Parathyroid adenoma (tissue), 2 donors: ENCODE data around the gene UCHL3.

Experiments used
- H2AFZ ChIP-seq: fragments of 300-600 bp; sonication (generic); one replicate; pipeline ENCODE4 v1.7.0; 2017; ENCODE audit warnings: antibody characterized with exemption, mild to moderate bottlenecking
- H3K27ac ChIP-seq: fragments of 300-600 bp; sonication (generic); one replicate; pipeline ENCODE4 v1.7.0; 2017
- H3K27me3 ChIP-seq: fragments of 300-600 bp; sonication (generic); one replicate; pipeline ENCODE4 v1.7.0; 2017; ENCODE audit warnings: low read length; ENCODE audit not compliant: control insufficient read depth, insufficient read depth
- H3K36me3 ChIP-seq: fragments of 300-600 bp; sonication (generic); one replicate; pipeline ENCODE4 v1.7.0; 2017; ENCODE audit warnings: low read length; ENCODE audit not compliant: control insufficient read depth, insufficient read depth
- H3K4me1 ChIP-seq: fragments of 300-600 bp; sonication (generic); one replicate; pipeline ENCODE4 v1.7.0; 2017; ENCODE audit warnings: control low read depth
- H3K4me2 ChIP-seq: fragments of 300-600 bp; sonication (generic); one replicate; pipeline ENCODE4 v1.7.0; 2017; ENCODE audit warnings: low read length
- H3K4me3 ChIP-seq: fragments of 300-600 bp; sonication (generic); one replicate; pipeline ENCODE4 v1.7.0; 2017; ENCODE audit warnings: low read depth, low read length
- H3K79me2 ChIP-seq: fragments of 300-600 bp; sonication (generic); one replicate; pipeline ENCODE4 v1.7.0; 2017; ENCODE audit warnings: control low read depth
- H3K9ac ChIP-seq: fragments of 300-600 bp; sonication (generic); one replicate; pipeline ENCODE4 v1.7.0; 2017; ENCODE audit warnings: mild to moderate bottlenecking
- H3K9me3 ChIP-seq: fragments of 300-600 bp; sonication (generic); one replicate; pipeline ENCODE4 v1.7.0; 2017; ENCODE audit warnings: low read length; ENCODE audit not compliant: control insufficient read depth
- TF ChIP-seq, protein P1 (sequence below): fragments of 300-600 bp; sonication (generic); IDR thresholded peaks from one replicate; pipeline ENCODE4 v1.7.0; 2017; ENCODE audit warnings: antibody characterized with exemption, mild to moderate bottlenecking
- donor health status: primary hyperparathyroidism.

The UCHL3 gene

DNA sequence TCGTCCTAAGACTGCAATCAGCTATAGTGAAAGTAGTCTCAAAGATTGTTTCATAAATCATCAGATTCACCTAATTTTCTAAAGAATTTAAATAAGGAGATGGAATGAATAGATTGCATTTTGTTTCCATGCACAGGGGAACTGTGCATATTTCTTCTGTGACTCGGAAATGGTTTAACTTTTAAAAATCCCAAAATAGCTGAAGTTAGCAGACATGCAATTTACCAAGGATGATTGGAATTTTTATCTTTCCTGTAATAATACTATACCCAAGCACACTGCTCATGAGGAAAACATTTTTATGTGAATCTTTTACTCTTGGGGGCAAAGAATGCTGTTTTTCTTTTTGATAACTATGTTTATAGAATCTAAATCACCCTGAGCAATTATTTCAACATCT is 71.6 kb downstream of the UCHL3 start:
- Histone ChIP-seq H2AFZ (no peak overlapping the region), H3K9me3 (no peaks in the 10 kb centered on the region), H3K4me1 (no peaks in the 10 kb centered on the region), H3K4me3 (no peak overlapping the region), H3K79me2 (no peaks in the 10 kb centered on the region), H3K9ac (no peak overlapping the region), H3K4me2 (no peak overlapping the region), H3K27me3 (no peaks in the 10 kb centered on the region), H3K36me3 (no peaks in the 10 kb centered on the region), H3K27ac (no peak overlapping the region)
- TF ChIP-seq, protein P1, sequence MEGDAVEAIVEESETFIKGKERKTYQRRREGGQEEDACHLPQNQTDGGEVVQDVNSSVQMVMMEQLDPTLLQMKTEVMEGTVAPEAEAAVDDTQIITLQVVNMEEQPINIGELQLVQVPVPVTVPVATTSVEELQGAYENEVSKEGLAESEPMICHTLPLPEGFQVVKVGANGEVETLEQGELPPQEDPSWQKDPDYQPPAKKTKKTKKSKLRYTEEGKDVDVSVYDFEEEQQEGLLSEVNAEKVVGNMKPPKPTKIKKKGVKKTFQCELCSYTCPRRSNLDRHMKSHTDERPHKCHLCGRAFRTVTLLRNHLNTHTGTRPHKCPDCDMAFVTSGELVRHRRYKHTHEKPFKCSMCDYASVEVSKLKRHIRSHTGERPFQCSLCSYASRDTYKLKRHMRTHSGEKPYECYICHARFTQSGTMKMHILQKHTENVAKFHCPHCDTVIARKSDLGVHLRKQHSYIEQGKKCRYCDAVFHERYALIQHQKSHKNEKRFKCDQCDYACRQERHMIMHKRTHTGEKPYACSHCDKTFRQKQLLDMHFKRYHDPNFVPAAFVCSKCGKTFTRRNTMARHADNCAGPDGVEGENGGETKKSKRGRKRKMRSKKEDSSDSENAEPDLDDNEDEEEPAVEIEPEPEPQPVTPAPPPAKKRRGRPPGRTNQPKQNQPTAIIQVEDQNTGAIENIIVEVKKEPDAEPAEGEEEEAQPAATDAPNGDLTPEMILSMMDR = no peak

DNA sequence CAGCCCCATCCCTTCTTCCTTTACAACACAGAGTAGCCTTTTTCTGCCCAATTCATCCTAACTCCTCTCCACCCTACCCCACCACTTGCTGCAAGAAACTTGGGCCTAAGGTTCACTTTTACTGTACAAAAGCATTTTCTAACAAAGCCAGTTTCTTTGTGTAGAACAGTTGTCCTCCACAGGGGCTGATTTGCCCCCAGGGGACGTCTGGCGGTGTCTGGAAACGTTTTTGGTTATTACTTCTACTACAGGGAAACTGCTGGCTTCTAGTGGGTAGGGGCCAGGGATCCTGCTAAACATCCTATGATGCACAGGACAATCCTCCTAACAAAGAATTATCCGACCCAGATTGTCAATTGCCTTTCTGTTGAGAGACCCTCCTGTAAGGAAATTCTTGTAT is 79.2 kb downstream of the UCHL3 start:
- Histone ChIP-seq H3K27me3 (no peaks in the 10 kb centered on the region), H2AFZ (no peak overlapping the region), H3K9me3 (no peaks in the 10 kb centered on the region), H3K4me2 (no peak overlapping the region), H3K9ac (no peak overlapping the region), H3K79me2 (no peaks in the 10 kb centered on the region), H3K36me3 (no peaks in the 10 kb centered on the region), H3K27ac (no peak overlapping the region), H3K4me3 (no peak overlapping the region), H3K4me1 (no peaks in the 10 kb centered on the region)
- TF ChIP-seq, protein P1 = no peak

DNA sequence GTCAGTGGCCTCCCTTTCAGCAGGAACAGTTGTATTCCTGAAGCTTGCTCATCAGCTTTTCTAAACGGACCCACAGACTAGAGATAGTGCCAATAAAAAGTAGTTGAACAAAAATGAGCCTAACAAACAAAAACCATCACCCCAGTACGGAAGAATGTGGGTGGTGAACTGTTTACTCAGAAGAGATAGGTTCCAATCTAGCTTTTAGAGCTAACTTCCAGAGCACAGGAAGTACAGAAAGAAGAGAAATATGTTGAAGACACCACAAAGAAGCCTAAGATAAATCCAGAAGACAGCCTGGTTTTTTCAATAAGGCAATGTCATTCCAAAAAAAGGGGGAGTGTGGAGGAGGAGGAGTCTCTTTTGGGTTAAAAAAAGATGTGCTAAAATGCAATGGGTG is 83.7 kb downstream of the UCHL3 start:
- Histone ChIP-seq H3K27ac (no peak overlapping the region), H3K9ac (no peak overlapping the region), H3K4me3 (no peak overlapping the region), H3K4me2 (no peak overlapping the region), H3K9me3 (no peaks in the 10 kb centered on the region), H3K79me2 (no peaks in the 10 kb centered on the region), H3K4me1 (no peaks in the 10 kb centered on the region), H3K36me3 (no peaks in the 10 kb centered on the region), H2AFZ (no peak overlapping the region), H3K27me3 (no peaks in the 10 kb centered on the region)
- TF ChIP-seq, protein P1 = no peak

DNA sequence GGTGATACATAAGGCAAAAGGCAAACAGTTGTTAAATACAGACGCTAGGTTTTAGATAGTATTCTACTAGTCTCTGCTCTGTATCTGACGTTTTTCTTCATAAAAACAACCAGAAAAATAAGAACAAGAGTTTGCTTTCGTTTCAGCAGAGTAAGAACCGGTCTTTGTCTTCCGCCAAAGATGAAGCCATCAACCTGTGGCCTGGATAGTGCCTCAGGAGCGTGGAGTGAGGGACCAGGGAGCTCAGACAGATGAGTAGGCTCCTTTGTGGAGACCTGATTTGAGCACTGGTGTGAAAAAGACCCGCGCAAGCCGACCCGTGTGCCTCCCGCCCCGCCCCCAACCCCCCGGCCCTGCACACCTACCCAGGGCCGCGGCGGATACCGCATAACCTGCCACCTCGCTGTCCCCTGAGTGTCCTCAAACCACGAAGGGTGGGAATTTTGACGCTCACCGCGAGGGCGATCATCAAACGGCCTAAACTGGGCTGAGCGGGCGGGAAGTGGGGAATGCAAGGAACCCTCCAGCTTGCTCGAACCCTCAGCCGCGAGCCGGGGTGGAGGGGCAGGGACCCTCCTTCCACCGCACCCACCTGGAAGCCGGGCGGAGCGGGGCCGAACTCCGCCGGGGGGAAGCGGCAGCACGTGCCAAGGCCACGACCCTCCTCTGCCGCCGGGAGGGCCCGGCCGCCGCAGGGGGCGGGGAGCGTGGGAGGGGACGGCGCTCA is 85.7 kb downstream of the UCHL3 start:
- H3K79me2 ChIP-seq = no peaks in the 10 kb centered on the region
- no peaks in the 10 kb centered on the region for H3K27me3 ChIP-seq
- no peak overlapping the region for H3K9ac ChIP-seq
- H3K4me3 ChIP-seq = peak overlapping the region; percentile 47
- H2AFZ ChIP-seq = peak overlapping the region; percentile 93
- H3K4me2 ChIP-seq = peak overlapping the region; percentile 69
- H3K4me1 ChIP-seq = no peaks in the 10 kb centered on the region
- H3K27ac ChIP-seq = no peak overlapping the region
- H3K9me3 ChIP-seq = no peaks in the 10 kb centered on the region
- no peaks in the 10 kb centered on the region for H3K36me3 ChIP-seq
- TF ChIP-seq, protein P1 = no peak
